A549 (cell line): ENCODE results near the gene GRID2. TPM values are rescaled to one million over a fixed set of nuclear protein-coding genes. Genes with fewer than 3 reads are reported as not detected.

ENCODE experiments used
- ATAC-seq, 2 experiments: fragments of 200-7000 bp in 1 of 2; fragments of >200 bp in 1 of 2; cut with Nextera tagmentation in 1 of 2; cut with Tn5 transposase in 1 of 2; 3 replicates each; pipeline versions ENCODE4 v1.8.0 to v1.9.1; 2018 to 2020; ENCODE audit warnings: mild to moderate bottlenecking in 1 of 2, moderate library complexity in 1 of 2
- CTCF ChIA-PET: fragments of 300-600 bp; sonication (Branson Sonifier 250); formaldehyde crosslinking; extraction: SDS; loops from one replicate; lab custom pipeline; 2021; ENCODE audit warnings: antibody characterized with exemption, inconsistent platforms; lab: Yijun Ruan, JAX
- POLR2A ChIA-PET: fragments of 350-600 bp; formaldehyde crosslinking; extraction: SDS; loops from one replicate; lab custom pipeline; 2021; ENCODE audit warnings: antibody characterized with exemption, inconsistent platforms; lab: Yijun Ruan, JAX
- DNase-seq, 2 experiments: peaks; one replicate each; pipeline versions ENCODE4 v3.0.0 to v3.0.0-alpha.2; 2011 to 2016; ENCODE audit warnings: low read depth in 1 of 2, low spot score in 1 of 2
- FAIRE-seq: peaks from 2 replicates; lab custom pipeline; 2011; peaks lifted over from hg19 to GRCh38; lab: Jason Lieb, UNC
- H3K27ac ChIP-seq, 2 experiments: fragments of >200 bp; sonication (Bioruptor Twin); formaldehyde crosslinking; 3 replicates each; pipeline ENCODE4 v1.5.1; 2016 to 2017
- H3K4me1 ChIP-seq: fragments of >200 bp; sonication (Bioruptor Twin); formaldehyde crosslinking; 3 replicates; pipeline ENCODE4 v1.6.1; 2016
- H3K4me2 ChIP-seq: fragments of >200 bp; sonication (Bioruptor Twin); formaldehyde crosslinking; 3 replicates; pipeline ENCODE4 v1.6.1; 2016
- H3K4me3 ChIP-seq: fragments of >200 bp; sonication (Bioruptor Twin); formaldehyde crosslinking; 3 replicates; pipeline ENCODE4 v1.5.1; 2016
- H3K9me3 ChIP-seq: fragments of >200 bp; sonication (Bioruptor Twin); formaldehyde crosslinking; 3 replicates; pipeline ENCODE4 v1.6.1; 2016
- BCL3 ChIP-seq: fragments of >200 bp; sonication (Bioruptor Twin); formaldehyde crosslinking; IDR thresholded peaks from 3 replicates; pipeline ENCODE4 v1.6.1; 2016
- BHLHE40 ChIP-seq: IDR thresholded peaks from 2 replicates; pipeline ENCODE4 v1.6.1; 2012; ENCODE audit warnings: low read depth, low read length, inconsistent platforms
- CHD4 ChIP-seq: fragments of 200-600 bp; sonication (generic); IDR thresholded peaks from 2 replicates; pipeline ENCODE4 v1.6.1; 2016; ENCODE audit warnings: antibody characterized with exemption, mild to moderate bottlenecking, borderline replicate concordance
- EP300 ChIP-seq, 2 experiments: fragments of >200 bp; sonication (Bioruptor Twin); formaldehyde crosslinking; IDR thresholded peaks; 2 replicates in 1 of 2; 3 replicates in 1 of 2; pipeline ENCODE4 v1.6.1; 2016 to 2017
- ESRRA ChIP-seq: fragments of 150-350 bp; IDR thresholded peaks from 2 replicates; pipeline ENCODE4 v1.6.1; 2014; ENCODE audit warnings: mild to moderate bottlenecking, low read length, borderline replicate concordance
- FOSB ChIP-seq: fragments of 250-450 bp; sonication (Bioruptor Pico); IDR thresholded peaks from 2 replicates; pipeline ENCODE4 v1.5.0; 2020; ENCODE audit warnings: mild to moderate bottlenecking, moderate library complexity
- HEYL ChIP-seq: fragments of 250-450 bp; sonication (Bioruptor Pico); IDR thresholded peaks from 2 replicates; pipeline ENCODE4 v1.8.0; 2021; ENCODE audit warnings: mild to moderate bottlenecking, moderate library complexity
- HMGXB4 ChIP-seq: fragments of 250-450 bp; sonication (Bioruptor Pico); IDR thresholded peaks from 2 replicates; pipeline ENCODE4 v1.5.0; 2021; ENCODE audit warnings: mild to moderate bottlenecking, moderate library complexity, borderline replicate concordance
- JUNB ChIP-seq: fragments of >200 bp; sonication (Bioruptor Twin); formaldehyde crosslinking; IDR thresholded peaks from 2 replicates; pipeline ENCODE4 v1.6.1; 2016
- KDM1A ChIP-seq: fragments of 200-600 bp; sonication (generic); IDR thresholded peaks from 2 replicates; pipeline ENCODE4 v1.6.1; 2016; ENCODE audit warnings: low read depth, mild to moderate bottlenecking
- MAX ChIP-seq: IDR thresholded peaks from 2 replicates; pipeline ENCODE4 v1.6.1; 2012
- NPAS2 ChIP-seq: fragments of 250-450 bp; sonication (Bioruptor Pico); IDR thresholded peaks from 2 replicates; pipeline ENCODE4 v1.8.0; 2022; ENCODE audit warnings: mild to moderate bottlenecking, moderate library complexity, borderline replicate concordance
- NR3C1 ChIP-seq: fragments of >200 bp; sonication (Bioruptor Twin); formaldehyde crosslinking; IDR thresholded peaks from 3 replicates; pipeline ENCODE4 v1.6.1; 2017
- PBX3 ChIP-seq: IDR thresholded peaks from 2 replicates; pipeline ENCODE4 v1.6.1; 2012
- POLR2A ChIP-seq: IDR thresholded peaks from 2 replicates; pipeline ENCODE4 v1.6.1; 2012; ENCODE audit warnings: mild to moderate bottlenecking, low read length
- RFX5 ChIP-seq: fragments of 450-650 bp; IDR thresholded peaks from 2 replicates; pipeline ENCODE4 v1.7.1; 2014; ENCODE audit warnings: antibody characterized with exemption, mild to moderate bottlenecking, moderate library complexity
- SREBF2 ChIP-seq: fragments of 450-650 bp; IDR thresholded peaks from 2 replicates; pipeline ENCODE4 v1.6.1; 2014; ENCODE audit warnings: mild to moderate bottlenecking, moderate library complexity
- ZC3H11A ChIP-seq: fragments of 450-650 bp; IDR thresholded peaks from 2 replicates; pipeline ENCODE4 v1.6.1; 2014; ENCODE audit warnings: antibody characterized with exemption, mild to moderate bottlenecking
- ZSCAN20 ChIP-seq: fragments of 250-450 bp; sonication (Bioruptor Pico); IDR thresholded peaks from 2 replicates; pipeline ENCODE4 v1.8.0; 2022; ENCODE audit warnings: mild to moderate bottlenecking, moderate library complexity
- WGBS: methylation state at CpG from one replicate; pipeline ENCODE4 v1.1.6; 2017; ENCODE audit errors: missing lambda C conversion rate; 5-methylcytosine and 5-hydroxymethylcytosine counted together
- polyA plus RNA-seq, 4 experiments: library from polyadenylated mRNA; depleted of rRNA in 3 of 4; stranded (reverse); fragments of >200 nt; fragmentation: RNase III in 1 of 4; extraction: RNeasy Plus Mini Kit Qiagen cat#74134 plus additional on column Dnase treatment in 1 of 4; gene quantifications; 2 replicates in 3 of 4; 3 replicates in 1 of 4; pipeline ENCODE4 v1.2.3, GENCODE V29; 2011 to 2017

Gene GRID2
- polyA plus RNA-seq, 2 of the 4 experiments (the other 2 are of a cell fraction) = not detected

GRCh38 chr4:92962831-92963230 is 659.1 kb downstream of the GRID2 start:
- FAIRE-seq = no peak

GRCh38 chr4:92968556-92968955 is 664.8 kb downstream of the GRID2 start:
- Histone ChIP-seq H3K9me3 (no peaks in the 10 kb centered on the region), H3K27ac (no peak overlapping the region), H3K4me1 (peaks cover 19% of the 10 kb centered on the region), H3K4me2 (no peak overlapping the region), H3K4me3 (no peak overlapping the region)
- 100% methylated on average over 1 of the region's 1 CpG for WGBS
- TF ChIP-seq JUNB (no peak), NPAS2 (CRISPR knock-in tag) (no peak), BCL3 (no peak), FOSB (no peak), POLR2A (no peak), CHD4 (no peak), RFX5 (no peak), NR3C1 (no peak), BHLHE40 (no peak)
- FAIRE-seq (no peak), DNase-seq (no peak), ATAC-seq (no peak)
- ChIA-PET CTCF (no interaction called here), POLR2A (no interaction called here)

More at GRCh38 chr4:92962831-92963230, 659.1 kb downstream of the GRID2 start:
- ChIA-PET POLR2A (no interaction called here), CTCF (no interaction called here)
- DNase-seq = no peak
- no peaks in the 10 kb centered on the region for H3K4me1 ChIP-seq
- no peak overlapping the region for H3K4me2 ChIP-seq
- WGBS = 94% methylated on average over 2 of the region's 2 CpGs
- TF ChIP-seq SREBF2 (no peak), KDM1A (no peak), ZC3H11A (no peak), PBX3 (no peak), ZSCAN20 (CRISPR knock-in tag) (no peak), MAX (no peak), HMGXB4 (CRISPR knock-in tag) (no peak), HEYL (CRISPR knock-in tag) (no peak)
- no peak for ATAC-seq
- H3K27ac ChIP-seq = no peak overlapping the region
- H3K9me3 ChIP-seq = no peaks in the 10 kb centered on the region
- H3K4me3 ChIP-seq = no peak overlapping the region

- POLR2A ChIA-PET = no interaction called here
- DNase-seq (no peak), ATAC-seq (no peak)
- WGBS = 100% methylated on average over 1 of the region's 1 CpG
- H3K9me3 ChIP-seq = no peaks in the 10 kb centered on the region
- CTCF ChIA-PET = no interaction called here
- no peak overlapping the region for H3K27ac ChIP-seq
- H3K4me2 ChIP-seq = no peak overlapping the region; the same call in 1 of the 3 replicates
- H3K4me1 ChIP-seq = peaks cover 19% of the 10 kb centered on the region
- no peak for TF ChIP-seq ESRRA
- TF ChIP-seq SREBF2 = no peak
- TF ChIP-seq CHD4 = no peak
- TF ChIP-seq ZSCAN20 (CRISPR knock-in tag) = no peak
- no peak for TF ChIP-seq JUNB
- TF ChIP-seq EP300 (IDR thresholded peaks at IDR 0.05) = no peak
- TF ChIP-seq, all 56 proteins: peak for 0
- FAIRE-seq = no peak
- H3K4me3 ChIP-seq = no peak overlapping the region
Measured at GRCh38 chr4:92968996-92969395, 665.2 kb downstream of the GRID2 start.
